SU-DHL-6 (cell line): Measurements from ENCODE around the gene ALG8.

Experiments
- CTCF ChIP-seq: fragments of 200-600 bp; sonication (generic); IDR thresholded peaks from one replicate; pipeline ENCODE4 v1.5.1; 2017; ENCODE audit warnings: antibody characterized with exemption, mild to moderate bottlenecking, low read length, moderate library complexity; ENCODE audit not compliant: insufficient read depth, poor library complexity, severe bottlenecking
- EZH2phosphoT487 ChIP-seq: fragments of 200-600 bp; sonication (generic), shearing (Covaris generic); conservative IDR thresholded peaks from 2 replicates; pipeline ENCODE4 v1.6.1; 2018; ENCODE audit warnings: mild to moderate bottlenecking, antibody characterized with exemption, low read length, moderate library complexity, mixed read lengths

GRCh38 chr11:78085972-78086371 lies 53.5 kb downstream of the ALG8 start:
- no peak for TF ChIP-seq CTCF
- TF ChIP-seq EZH2phosphoT487, result no peak
